Measurements from ENCODE around the gene GALNT3.

Gene GALNT3

DNA sequence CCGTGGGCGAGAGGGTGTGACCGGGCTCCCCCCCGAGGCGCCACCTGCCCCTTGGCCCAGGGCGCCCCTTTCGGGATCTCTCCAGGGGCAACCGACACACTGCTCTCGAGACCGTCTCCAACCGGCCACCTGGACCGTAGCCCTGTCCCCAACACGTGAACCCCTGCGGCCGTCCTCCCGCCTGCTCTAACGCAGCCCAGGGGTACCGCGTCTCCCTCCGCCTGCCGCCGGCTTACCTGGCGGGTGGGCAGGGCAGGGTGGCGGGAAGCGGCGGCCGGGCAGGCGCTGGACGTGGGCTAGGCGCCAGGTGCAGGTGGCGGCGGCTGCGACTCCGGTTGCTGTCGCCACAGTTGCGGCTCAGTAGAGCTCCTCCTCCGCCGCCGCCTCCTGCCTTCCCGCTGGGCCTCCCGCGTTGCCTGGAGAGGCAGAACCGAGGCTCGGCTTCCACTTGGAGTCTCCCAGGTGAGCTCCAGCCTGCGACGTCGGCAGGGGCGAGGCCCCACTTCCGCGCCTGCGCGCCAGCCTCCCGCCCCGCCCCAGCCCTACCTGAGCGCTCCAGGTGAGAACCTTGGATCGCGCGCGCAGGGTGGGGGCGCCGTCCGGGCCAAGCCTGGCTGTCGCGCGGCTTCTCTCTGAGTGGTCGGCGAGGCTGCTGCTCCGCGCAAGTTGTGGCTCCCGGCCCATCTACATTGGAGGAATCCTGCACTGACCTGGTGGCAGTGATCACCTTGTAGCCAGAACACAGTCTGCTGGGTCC lies at the start of gene GALNT3:
Gene GALNT3, minus strand, starts transcription at position 469 of the 757 bp plus-strand sequence. CDS start 23,547 bp downstream, outside the sequence.
- Histone ChIP-seq H3K36me3 (ENCODE audit: control insufficient read depth in 2 of 2, insufficient read depth in 1 of 2, low read length in 2 of 2) (no peaks in the 10 kb centered on the region), H3K4me1 (ENCODE audit: control insufficient read depth, insufficient read depth, low read length) (peaks cover 26% of the 10 kb centered on the region), H3K27ac (ENCODE audit: extremely low read depth, low read depth, low read length) (peak within 1 kb of the TSS; percentile 93), H3K4me3 (ENCODE audit: low read depth, low read length) (peak within 1 kb of the TSS; percentile 86), H3K9me3 (ENCODE audit: control insufficient read depth, insufficient read depth, low read depth, low read length) (no peaks in the 10 kb centered on the region)
- ChIA-PET POLR2A (interaction anchor here (0.7 to 1.7 kb wide), 5 partner anchors 9 to 109 kb away, joined by 3 to 5 read pairs (median 3); no protein-coding TSS in a partner anchor), CTCF (interaction anchor here (1.3 to 1.5 kb wide), 2 partner anchors 12 to 80 kb away, joined by 3 to 8 read pairs; no protein-coding TSS in a partner anchor)
- peak; percentile 8 for TF ChIP-seq SETDB1 (IDR thresholded peaks at IDR 0.05; ENCODE audit: insufficient read length, low read length)
- no peak for TF ChIP-seq GLI2 (tag by site-specific recombination; IDR thresholded peaks at IDR 0.05; ENCODE audit: borderline replicate concordance, low read depth)
- TF ChIP-seq ZNF76 (tag by site-specific recombination; IDR thresholded peaks at IDR 0.05; ENCODE audit: borderline replicate concordance, low read depth) = peak; percentile 30; the same call in 1 of the 2 replicates
- no peak for TF ChIP-seq ZNF132 (tag by site-specific recombination; IDR thresholded peaks at IDR 0.05; ENCODE audit: borderline replicate concordance)
- TF ChIP-seq, protein P1, sequence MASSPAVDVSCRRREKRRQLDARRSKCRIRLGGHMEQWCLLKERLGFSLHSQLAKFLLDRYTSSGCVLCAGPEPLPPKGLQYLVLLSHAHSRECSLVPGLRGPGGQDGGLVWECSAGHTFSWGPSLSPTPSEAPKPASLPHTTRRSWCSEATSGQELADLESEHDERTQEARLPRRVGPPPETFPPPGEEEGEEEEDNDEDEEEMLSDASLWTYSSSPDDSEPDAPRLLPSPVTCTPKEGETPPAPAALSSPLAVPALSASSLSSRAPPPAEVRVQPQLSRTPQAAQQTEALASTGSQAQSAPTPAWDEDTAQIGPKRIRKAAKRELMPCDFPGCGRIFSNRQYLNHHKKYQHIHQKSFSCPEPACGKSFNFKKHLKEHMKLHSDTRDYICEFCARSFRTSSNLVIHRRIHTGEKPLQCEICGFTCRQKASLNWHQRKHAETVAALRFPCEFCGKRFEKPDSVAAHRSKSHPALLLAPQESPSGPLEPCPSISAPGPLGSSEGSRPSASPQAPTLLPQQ (tag by site-specific recombination; IDR thresholded peaks at IDR 0.05) = 0 out of 2 replicates have a peak, but pooled peaks have one; percentile 20
- no peak; the same call in 1 of the 2 replicates for TF ChIP-seq ZNF2 (tag by site-specific recombination; IDR thresholded peaks at IDR 0.05)
- TF ChIP-seq, protein P2, sequence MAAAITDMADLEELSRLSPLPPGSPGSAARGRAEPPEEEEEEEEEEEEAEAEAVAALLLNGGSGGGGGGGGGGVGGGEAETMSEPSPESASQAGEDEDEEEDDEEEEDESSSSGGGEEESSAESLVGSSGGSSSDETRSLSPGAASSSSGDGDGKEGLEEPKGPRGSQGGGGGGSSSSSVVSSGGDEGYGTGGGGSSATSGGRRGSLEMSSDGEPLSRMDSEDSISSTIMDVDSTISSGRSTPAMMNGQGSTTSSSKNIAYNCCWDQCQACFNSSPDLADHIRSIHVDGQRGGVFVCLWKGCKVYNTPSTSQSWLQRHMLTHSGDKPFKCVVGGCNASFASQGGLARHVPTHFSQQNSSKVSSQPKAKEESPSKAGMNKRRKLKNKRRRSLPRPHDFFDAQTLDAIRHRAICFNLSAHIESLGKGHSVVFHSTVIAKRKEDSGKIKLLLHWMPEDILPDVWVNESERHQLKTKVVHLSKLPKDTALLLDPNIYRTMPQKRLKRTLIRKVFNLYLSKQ (tag by site-specific recombination; IDR thresholded peaks at IDR 0.05; ENCODE audit: borderline replicate concordance) = no peak
- TF ChIP-seq ZNF366 (tag by site-specific recombination; conservative IDR thresholded peaks at IDR 0.05) = no peak; the same call in 1 of the 2 replicates
- peak; percentile 20 for TF ChIP-seq ZFHX2 (tag by site-specific recombination; conservative IDR thresholded peaks at IDR 0.05)
- TF ChIP-seq ZEB2 (tag by site-specific recombination; IDR thresholded peaks at IDR 0.05) = peak; percentile 81
- no peak for TF ChIP-seq ZNF350 (tag by site-specific recombination; IDR thresholded peaks at IDR 0.05)
- TF ChIP-seq SP7 (tag by site-specific recombination; IDR thresholded peaks at IDR 0.05) = no peak
- TF ChIP-seq ZNF580 (tag by site-specific recombination; IDR thresholded peaks at IDR 0.05) = no peak
- 0 out of 2 replicates have a peak, but pooled peaks have one; percentile 27 for TF ChIP-seq ZBTB17 (tag by site-specific recombination; IDR thresholded peaks at IDR 0.05)
- TF ChIP-seq, protein P3, sequence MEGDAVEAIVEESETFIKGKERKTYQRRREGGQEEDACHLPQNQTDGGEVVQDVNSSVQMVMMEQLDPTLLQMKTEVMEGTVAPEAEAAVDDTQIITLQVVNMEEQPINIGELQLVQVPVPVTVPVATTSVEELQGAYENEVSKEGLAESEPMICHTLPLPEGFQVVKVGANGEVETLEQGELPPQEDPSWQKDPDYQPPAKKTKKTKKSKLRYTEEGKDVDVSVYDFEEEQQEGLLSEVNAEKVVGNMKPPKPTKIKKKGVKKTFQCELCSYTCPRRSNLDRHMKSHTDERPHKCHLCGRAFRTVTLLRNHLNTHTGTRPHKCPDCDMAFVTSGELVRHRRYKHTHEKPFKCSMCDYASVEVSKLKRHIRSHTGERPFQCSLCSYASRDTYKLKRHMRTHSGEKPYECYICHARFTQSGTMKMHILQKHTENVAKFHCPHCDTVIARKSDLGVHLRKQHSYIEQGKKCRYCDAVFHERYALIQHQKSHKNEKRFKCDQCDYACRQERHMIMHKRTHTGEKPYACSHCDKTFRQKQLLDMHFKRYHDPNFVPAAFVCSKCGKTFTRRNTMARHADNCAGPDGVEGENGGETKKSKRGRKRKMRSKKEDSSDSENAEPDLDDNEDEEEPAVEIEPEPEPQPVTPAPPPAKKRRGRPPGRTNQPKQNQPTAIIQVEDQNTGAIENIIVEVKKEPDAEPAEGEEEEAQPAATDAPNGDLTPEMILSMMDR (tag by site-specific recombination; IDR thresholded peaks at IDR 0.05) = peak; percentile 69
- no peak for TF ChIP-seq ZNF549 (tag by site-specific recombination; IDR thresholded peaks at IDR 0.05)
- TF ChIP-seq MYNN (tag by site-specific recombination; IDR thresholded peaks at IDR 0.05; ENCODE audit: borderline replicate concordance) = no peak
- TF ChIP-seq ZBTB10 (tag by site-specific recombination; IDR thresholded peaks at IDR 0.05) = 0 out of 2 replicates have a peak, but pooled peaks have one; percentile 14
- peak; percentile 88 for TF ChIP-seq GLIS2 (tag by site-specific recombination; IDR thresholded peaks at IDR 0.05)
- 0 out of 2 replicates have a peak, but pooled peaks have one; percentile 35 for TF ChIP-seq KLF9 (tag by site-specific recombination; IDR thresholded peaks at IDR 0.05; ENCODE audit: low read depth)
- TF ChIP-seq ZNF449 (tag by site-specific recombination; IDR thresholded peaks at IDR 0.05) = no peak
- TF ChIP-seq ZFP37 (tag by site-specific recombination; IDR thresholded peaks at IDR 0.05) = 0 out of 2 replicates have a peak, but pooled peaks have one; percentile 34
- 0 out of 2 replicates have a peak, but pooled peaks have one; percentile 16 for TF ChIP-seq ZNF501 (tag by site-specific recombination; IDR thresholded peaks at IDR 0.05)
- TF ChIP-seq ZNF629 (tag by site-specific recombination; IDR thresholded peaks at IDR 0.05) = no peak
- TF ChIP-seq ZNF114 (tag by site-specific recombination; IDR thresholded peaks at IDR 0.05) = no peak
- TF ChIP-seq ZBTB20 (tag by site-specific recombination; IDR thresholded peaks at IDR 0.05) = no peak
- TF ChIP-seq ZNF138 (tag by site-specific recombination; IDR thresholded peaks at IDR 0.05; ENCODE audit: borderline replicate concordance) = no peak
